Lung microvascular endothelial cell (primary cell): ENCODE data around the gene PDE3A. TPM values are rescaled to one million over a fixed set of nuclear protein-coding genes. Genes with fewer than 3 reads are reported as not detected.
A peak's percentile ranks its signal among the peaks of the same experiment; 100 is the strongest.
"Not testable (repeated sequence)": the region's sequence is repeated elsewhere in the genome, so short reads cannot be mapped to it uniquely, and the experiment has no call there.

Source experiments
- DNase-seq, 2 donors: peaks; one replicate each; pipeline versions ENCODE4 v3.0.0 to v3.0.0-alpha.2; 2010; ENCODE audit warnings: low read depth in 2 of 2
- total RNA-seq: library from RNA; depleted of rRNA; stranded (reverse); fragments of >200 nt; gene quantifications from 2 replicates; pipeline ENCODE4 v1.2.1, GENCODE V29; 2014

PDE3A gene
- total RNA-seq, 1 donor from 2014 or later: 2.0 TPM

- DNase-seq: no peak
These were observed 180.3 kb downstream of the PDE3A start for GRCh38 chr12:20548611-20549010.

- peak; percentile 55 to 61 for DNase-seq
These were observed 180.9 kb downstream of the PDE3A start for GRCh38 chr12:20549108-20549719.

- DNase-seq: not testable (repeated sequence)
These were observed 183.6 kb downstream of the PDE3A start for GRCh38 chr12:20551742-20552442.

- DNase-seq: not testable (repeated sequence)
These were observed 184.2 kb downstream of the PDE3A start for GRCh38 chr12:20552586-20552985.

- DNase-seq: no peak
These were observed 186.7 kb downstream of the PDE3A start for GRCh38 chr12:20555015-20555414.

- peak in 1 of 2 donors; percentile 2 for DNase-seq
These were observed 187.4 kb downstream of the PDE3A start for GRCh38 chr12:20555771-20556170.

GRCh38 chr12:20557096-20557495 is 188.8 kb downstream of the PDE3A start:
- DNase-seq: no peak

GRCh38 chr12:20560935-20561334 is 192.6 kb downstream of the PDE3A start:
- no peak for DNase-seq

- no peak for DNase-seq
These were observed 193.5 kb downstream of the PDE3A start for GRCh38 chr12:20561871-20562270.

- peak in 1 of 2 donors; percentile 11 for DNase-seq
These were observed 199.1 kb downstream of the PDE3A start for GRCh38 chr12:20567413-20567812.

- no peak for DNase-seq
These were observed 204.1 kb downstream of the PDE3A start for GRCh38 chr12:20572451-20572850.

GRCh38 chr12:20576528-20576927 is 208.2 kb downstream of the PDE3A start:
- no peak for DNase-seq

- no peak for DNase-seq
These were observed 208.7 kb downstream of the PDE3A start for GRCh38 chr12:20577054-20577453.

- no peak for DNase-seq
These were observed 209.8 kb downstream of the PDE3A start for GRCh38 chr12:20578142-20578541.

- no peak for DNase-seq
These were observed 216.8 kb downstream of the PDE3A start for GRCh38 chr12:20585055-20585625.

GRCh38 chr12:20585913-20586312 is 217.6 kb downstream of the PDE3A start:
- no peak for DNase-seq

GRCh38 chr12:20588042-20588441 is 219.7 kb downstream of the PDE3A start:
- DNase-seq: no peak

GRCh38 chr12:20590570-20590969 is 222.2 kb downstream of the PDE3A start:
- no peak for DNase-seq

- DNase-seq: no peak
These were observed 224.2 kb downstream of the PDE3A start for GRCh38 chr12:20592556-20592955.

- DNase-seq: no peak
These were observed 225.3 kb downstream of the PDE3A start for GRCh38 chr12:20593611-20594010.

GRCh38 chr12:20596061-20596460 is 227.7 kb downstream of the PDE3A start:
- DNase-seq: peak in 1 of 2 donors; percentile 4

- DNase-seq: no peak
These were observed 231.4 kb downstream of the PDE3A start for GRCh38 chr12:20599757-20600156.
